ENCODE results near the gene APP.

- TF ChIP-seq CTCF (conservative IDR thresholded peaks at IDR 0.05; ENCODE audit: low read depth, low read length) = no peak
- no peak for TF ChIP-seq EZH2 (IDR thresholded peaks at IDR 0.05; ENCODE audit: borderline replicate concordance, low read depth, low read length, poor library complexity, severe bottlenecking)
Observed at GRCh38 chr21:26154753-26155152, 15.8 kb downstream of the APP start.

All from A673 (cell line).